Heart left ventricle (tissue), 13 donors: Measurements from ENCODE around the gene AVPR2.

Experiments used
- POLR2A ChIP-seq, 2 donors: fragments of 450-650 bp; IDR thresholded peaks; one replicate each; pipeline ENCODE4 v1.6.1; 2017; ENCODE audit warnings: antibody characterized with exemption in 2 of 2, mild to moderate bottlenecking in 2 of 2, moderate library complexity in 2 of 2
- TF ChIP-seq, protein P1 (sequence below), 12 donors: fragments of 200-600 bp; sonication (generic) in 4 of 12; IDR thresholded peaks; one replicate each; pipeline versions ENCODE4 v1.5.0 to v1.8.0; 2018 to 2022; ENCODE audit warnings: antibody characterized with exemption in 12 of 12, mild to moderate bottlenecking in 5 of 12
- donor health status: ischemic (EF 13 %, LVEDD 7.1; RV severe dilation, severe dysfunction).
- donor health status: DM: no; HTN: yes; CAD: no.
- donor health status: DM: no; HTN: no; CAD: no.
- donor health status: ischemic (EF 25% LVEDD 6.9; RV normal size, moderate dysfunction).
- donor health status: ischemic (EF 25% LVEDD 5.7; RV mildly dilated, moderate dysfunction).
- donor health status: ischemic (EF 35%, LVEDD 5.7; RV mildly dilated, moderate dysfunction).
- donor health status: nonischemic (EF 11% LVEDD 7.7; RV severe dilation, severe dysfunction).
- donor health status: DM: yes; HTN: yes; CAD: no.
- donor health status: PGD.
- donor health status: ischemic (EF 29% LVEDD 5.4; RV normal size, mild dysfunction).
- donor health status: nonischemic (EF 23%, LVEDD 6.1; RV moderate dilation, normal function).

DNA sequence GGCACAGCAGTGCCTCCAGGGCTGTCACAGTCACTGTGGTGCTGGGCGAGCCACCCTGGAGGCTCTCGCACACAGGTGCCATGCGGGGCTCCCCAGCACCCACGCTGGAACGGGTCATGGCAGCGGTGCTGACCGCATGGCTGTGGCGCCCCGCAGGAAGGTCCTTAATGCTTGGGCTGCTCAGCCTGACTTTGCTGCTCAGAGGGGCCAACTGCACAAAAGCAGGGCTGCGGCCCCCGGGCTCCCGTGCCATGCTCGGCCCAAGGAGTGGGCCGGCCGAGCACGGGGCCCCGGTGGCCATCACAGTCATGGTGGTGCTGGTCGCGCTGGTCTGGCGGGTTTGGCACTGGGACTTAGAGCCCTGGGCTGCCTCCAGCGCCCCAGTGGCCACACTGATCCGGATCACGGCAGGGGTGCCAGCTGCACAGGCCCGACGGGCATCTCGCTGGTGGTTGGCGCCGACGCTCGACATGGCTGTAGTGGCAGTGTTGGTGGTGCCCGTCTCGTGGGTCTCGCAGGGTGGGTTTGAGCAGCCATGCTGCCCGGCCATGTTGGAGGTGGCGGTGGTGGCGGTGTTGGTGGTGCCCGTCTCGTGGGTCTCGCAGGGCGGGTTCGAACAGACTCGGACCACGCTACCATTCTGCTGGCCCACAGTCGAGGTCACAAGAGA is 50.2 kb downstream of the AVPR2 start:
- TF ChIP-seq, protein P1, sequence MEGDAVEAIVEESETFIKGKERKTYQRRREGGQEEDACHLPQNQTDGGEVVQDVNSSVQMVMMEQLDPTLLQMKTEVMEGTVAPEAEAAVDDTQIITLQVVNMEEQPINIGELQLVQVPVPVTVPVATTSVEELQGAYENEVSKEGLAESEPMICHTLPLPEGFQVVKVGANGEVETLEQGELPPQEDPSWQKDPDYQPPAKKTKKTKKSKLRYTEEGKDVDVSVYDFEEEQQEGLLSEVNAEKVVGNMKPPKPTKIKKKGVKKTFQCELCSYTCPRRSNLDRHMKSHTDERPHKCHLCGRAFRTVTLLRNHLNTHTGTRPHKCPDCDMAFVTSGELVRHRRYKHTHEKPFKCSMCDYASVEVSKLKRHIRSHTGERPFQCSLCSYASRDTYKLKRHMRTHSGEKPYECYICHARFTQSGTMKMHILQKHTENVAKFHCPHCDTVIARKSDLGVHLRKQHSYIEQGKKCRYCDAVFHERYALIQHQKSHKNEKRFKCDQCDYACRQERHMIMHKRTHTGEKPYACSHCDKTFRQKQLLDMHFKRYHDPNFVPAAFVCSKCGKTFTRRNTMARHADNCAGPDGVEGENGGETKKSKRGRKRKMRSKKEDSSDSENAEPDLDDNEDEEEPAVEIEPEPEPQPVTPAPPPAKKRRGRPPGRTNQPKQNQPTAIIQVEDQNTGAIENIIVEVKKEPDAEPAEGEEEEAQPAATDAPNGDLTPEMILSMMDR (IDR thresholded peaks at IDR 0.05) = no peak
- no peak for TF ChIP-seq POLR2A (IDR thresholded peaks at IDR 0.05)
